ENCODE measurements around the gene MMP23B.
"Not testable (repeated sequence)": the region's sequence is repeated elsewhere in the genome, so short reads cannot be mapped to it uniquely, and the experiment has no call there.

Gene MMP23B

GRCh38 chr1:1634613-1635012, 2.6 kb downstream of the MMP23B start:
- not testable (repeated sequence) for DNase-seq

GRCh38 chr1:1636621-1637478, 4.9 kb downstream of the MMP23B start:
- DNase-seq, result not testable (repeated sequence)

- DNase-seq, result not testable (repeated sequence)
These were observed 5.5 kb downstream of the MMP23B start for GRCh38 chr1:1637479-1637875.

- peak; percentile 10 for DNase-seq
These were observed 6.6 kb downstream of the MMP23B start for GRCh38 chr1:1638528-1638927.

GRCh38 chr1:1639368-1639767, 7.4 kb downstream of the MMP23B start:
- DNase-seq, result not testable (repeated sequence)

- not testable (repeated sequence) for DNase-seq
These were observed 8.1 kb downstream of the MMP23B start for GRCh38 chr1:1640081-1640480.

- not testable (repeated sequence) for DNase-seq
These were observed 8.9 kb downstream of the MMP23B start for GRCh38 chr1:1640711-1641461.

- not testable (repeated sequence) for DNase-seq
These were observed 14.4 kb downstream of the MMP23B start for GRCh38 chr1:1646326-1646725.

- not testable (repeated sequence) for DNase-seq
These were observed 15.7 kb downstream of the MMP23B start for GRCh38 chr1:1647567-1648241.

- DNase-seq, result not testable (repeated sequence)
These were observed 16.3 kb downstream of the MMP23B start for GRCh38 chr1:1648265-1648664.

GRCh38 chr1:1658583-1659549, 26.9 kb downstream of the MMP23B start, which contains the start of gene CDK11B:
CDK11B (minus strand) TSS chr1:1659004; CDS start chr1:1657485, 1,519 bp downstream.
- peak; percentile 99 for DNase-seq

GRCh38 chr1:1662392-1662791, 30.4 kb downstream of the MMP23B start:
- not testable (repeated sequence) for DNase-seq

GRCh38 chr1:1662830-1663560, 31.0 kb downstream of the MMP23B start:
- not testable (repeated sequence) for DNase-seq

- DNase-seq, result not testable (repeated sequence)
These were observed 32.3 kb downstream of the MMP23B start for GRCh38 chr1:1664318-1664717.

GRCh38 chr1:1664941-1665814, 33.2 kb downstream of the MMP23B start:
- peak; percentile 16 for DNase-seq

GRCh38 chr1:1665815-1666251, 33.9 kb downstream of the MMP23B start:
- no peak for DNase-seq

- DNase-seq, result no peak
These were observed 34.6 kb downstream of the MMP23B start for GRCh38 chr1:1666526-1666925.

GRCh38 chr1:1669468-1670440, 37.8 kb downstream of the MMP23B start:
- DNase-seq, result no peak

GRCh38 chr1:1670866-1671265, 38.9 kb downstream of the MMP23B start:
- DNase-seq, result no peak

Data from right hindlimb (tissue), 1 donor.